SK-N-SH (cell line): ENCODE measurements around the gene AUTS2. TPM values are rescaled to one million over a fixed set of nuclear protein-coding genes. Genes with fewer than 3 reads are reported as not detected.

ENCODE experiments used
- CTCF ChIA-PET: fragments of 300-600, 350-600 bp; formaldehyde crosslinking; extraction: SDS; loops from one replicate; lab custom pipeline; 2021; lab: Yijun Ruan, JAX
- POLR2A ChIA-PET: fragments of 350-600 bp; sonication (Branson Sonifier 250); formaldehyde crosslinking; extraction: SDS; loops from one replicate; lab custom pipeline; 2020; ENCODE audit warnings: antibody characterized with exemption, inconsistent platforms; lab: Yijun Ruan, JAX
- DNase-seq: peaks from one replicate; pipeline ENCODE4 v3.0.0; 2012
- H2AFZ ChIP-seq: fragments of 200-600 bp; sonication (generic); 2 replicates; pipeline ENCODE4 v1.8.1; 2016; ENCODE audit warnings: antibody characterized with exemption, mild to moderate bottlenecking, low read depth
- H3F3A ChIP-seq: fragments of 200-600 bp; sonication (generic); replicated peaks from 2 replicates; pipeline ENCODE3; 2016; ENCODE audit warnings: antibody characterized with exemption, mild to moderate bottlenecking; ENCODE audit not compliant: insufficient read depth
- H3K27ac ChIP-seq, 2 experiments: fragments of 200-500 bp in 1 of 2; fragments of 200-600 bp in 1 of 2; sonication (Bioruptor generic) in 1 of 2; sonication (generic), shearing (Covaris generic) in 1 of 2; 2 replicates each; pipeline versions ENCODE4 v1.5.1 to v1.6.1; 2014 to 2016; ENCODE audit warnings: low read depth in 2 of 2, inconsistent platforms in 1 of 2, low read length in 1 of 2, mild to moderate bottlenecking in 1 of 2, mixed read lengths in 1 of 2
- H3K27me3 ChIP-seq: fragments of 200-600 bp; sonication (generic), shearing (Covaris generic); 2 replicates; pipeline ENCODE4 v1.6.1; 2016; ENCODE audit warnings: mixed run types; ENCODE audit not compliant: insufficient read depth
- H3K36me3 ChIP-seq, 2 experiments: fragments of 200-500 bp in 1 of 2; fragments of 200-600 bp in 1 of 2; sonication (Bioruptor generic) in 1 of 2; sonication (generic) in 1 of 2; replicated peaks in 1 of 2; 2 replicates each; pipeline versions ENCODE3 to v1.5.1; 2014 to 2016; ENCODE audit warnings: low read length in 1 of 2, mild to moderate bottlenecking in 1 of 2; ENCODE audit not compliant: insufficient read depth in 2 of 2, control insufficient read depth in 1 of 2
- H3K4me1 ChIP-seq, 2 experiments: fragments of 200-500 bp in 1 of 2; fragments of 200-600 bp in 1 of 2; sonication (Bioruptor generic) in 1 of 2; sonication (generic), shearing (Covaris generic) in 1 of 2; 2 replicates each; pipeline versions ENCODE4 v1.5.1 to v1.6.1; 2014 to 2016; ENCODE audit warnings: low read depth in 1 of 2, low read length in 1 of 2, mixed run types in 1 of 2; ENCODE audit not compliant: insufficient read depth in 2 of 2, control insufficient read depth in 1 of 2
- H3K4me2 ChIP-seq: fragments of 200-600 bp; sonication (generic), shearing (Covaris generic); 2 replicates; pipeline ENCODE4 v1.6.1; 2017; ENCODE audit warnings: mixed run types
- H3K4me3 ChIP-seq, 2 experiments: fragments of 200-500 bp in 1 of 2; fragments of 200-600 bp in 1 of 2; sonication (Bioruptor generic) in 1 of 2; sonication (generic), shearing (Covaris generic) in 1 of 2; 2 replicates each; pipeline versions ENCODE4 v1.5.1 to v1.8.1; 2014 to 2016; ENCODE audit warnings: low read depth in 2 of 2, inconsistent platforms in 1 of 2, low read length in 1 of 2, mild to moderate bottlenecking in 1 of 2, mixed read lengths in 1 of 2, moderate library complexity in 1 of 2
- H3K79me2 ChIP-seq: fragments of 200-600 bp; sonication (generic); 2 replicates; pipeline ENCODE4 v1.8.1; 2017; ENCODE audit warnings: mild to moderate bottlenecking; ENCODE audit not compliant: insufficient read depth
- H3K9ac ChIP-seq: fragments of 200-600 bp; sonication (generic); 2 replicates; pipeline ENCODE4 v1.6.1; 2017; ENCODE audit warnings: mixed run types
- H3K9me2 ChIP-seq: fragments of 200-600 bp; sonication (generic); 2 replicates; pipeline ENCODE4 v1.6.1; 2017; ENCODE audit warnings: mixed run types
- H3K9me3 ChIP-seq: fragments of 200-600 bp; sonication (generic); 2 replicates; pipeline ENCODE4 v1.6.1; 2017; ENCODE audit warnings: mixed run types, mild to moderate bottlenecking, moderate library complexity
- H4K20me1 ChIP-seq: fragments of 200-600 bp; sonication (generic); 2 replicates; pipeline ENCODE4 v1.6.1; 2017; ENCODE audit warnings: mild to moderate bottlenecking, mixed run types; ENCODE audit not compliant: insufficient read depth
- CHD2 ChIP-seq: fragments of 150-350 bp; IDR thresholded peaks from 2 replicates; pipeline ENCODE4 v1.6.1; 2018; ENCODE audit warnings: low read length; ENCODE audit not compliant: partially characterized antibody
- ELF1 ChIP-seq: IDR thresholded peaks from 2 replicates; pipeline ENCODE4 v1.4.0; 2012
- EP300 ChIP-seq, 2 experiments: IDR thresholded peaks; 2 replicates each; pipeline versions ENCODE4 v1.4.0 to v1.6.1; 2012; ENCODE audit warnings: borderline replicate concordance in 1 of 2, low read depth in 1 of 2, low read length in 1 of 2
- EZH2phosphoT487 ChIP-seq: fragments of 200-600 bp; sonication (generic); IDR thresholded peaks from 2 replicates; pipeline ENCODE4 v1.6.1; 2017; ENCODE audit warnings: low read depth, mixed run types, mild to moderate bottlenecking, antibody characterized with exemption, moderate library complexity, borderline replicate concordance
- FOXM1 ChIP-seq: IDR thresholded peaks from 2 replicates; pipeline ENCODE4 v1.4.0; 2012; ENCODE audit warnings: low read depth, mild to moderate bottlenecking
- GABPA ChIP-seq: IDR thresholded peaks from 2 replicates; pipeline ENCODE4 v1.4.0; 2012; ENCODE audit warnings: low read depth, mild to moderate bottlenecking
- MXI1 ChIP-seq: IDR thresholded peaks from 2 replicates; pipeline ENCODE4 v1.6.1; 2012; ENCODE audit warnings: mild to moderate bottlenecking, low read depth, low read length, improper control_type of control experiment
- NRF1 ChIP-seq: IDR thresholded peaks from 2 replicates; pipeline ENCODE4 v1.6.1; 2012; ENCODE audit warnings: low read depth, mild to moderate bottlenecking, low read length
- POLR2AphosphoS5 ChIP-seq: IDR thresholded peaks from 2 replicates; pipeline ENCODE4 v1.6.1; 2012; ENCODE audit warnings: low read depth, low read length
- RAD21 ChIP-seq: IDR thresholded peaks from 2 replicates; pipeline ENCODE4 v1.6.1; 2012; ENCODE audit warnings: mild to moderate bottlenecking, low read length
- RCOR1 ChIP-seq: fragments of 150-350 bp; IDR thresholded peaks from 2 replicates; pipeline ENCODE4 v1.6.1; 2017; ENCODE audit warnings: antibody characterized with exemption, low read length
- SIN3A ChIP-seq: IDR thresholded peaks from 2 replicates; pipeline ENCODE4 v1.6.1; 2012; ENCODE audit warnings: low read depth, mild to moderate bottlenecking, low read length, moderate library complexity, borderline replicate concordance
- SMC3 ChIP-seq: IDR thresholded peaks from 2 replicates; pipeline ENCODE4 v1.6.1; 2012; ENCODE audit warnings: low read depth, low read length, improper control_type of control experiment
- TAF1 ChIP-seq: IDR thresholded peaks from 2 replicates; pipeline ENCODE4 v1.6.1; 2012; ENCODE audit warnings: low read depth, mild to moderate bottlenecking, low read length, moderate library complexity, borderline replicate concordance
- TCF12 ChIP-seq: IDR thresholded peaks from 2 replicates; pipeline ENCODE4 v1.4.0; 2012
- TEAD4 ChIP-seq: IDR thresholded peaks from 2 replicates; pipeline ENCODE4 v1.4.0; 2012; ENCODE audit warnings: mild to moderate bottlenecking, borderline replicate concordance; ENCODE audit not compliant: insufficient read depth
- WGBS: methylation state at CpG from one replicate; pipeline ENCODE4 v1.1.6; 2017; ENCODE audit warnings: low lambda C conversion rate; 5-methylcytosine and 5-hydroxymethylcytosine counted together
- polyA plus RNA-seq, 3 experiments: library from polyadenylated mRNA; depleted of rRNA; stranded (reverse); fragments of >200 nt; gene quantifications; 2 replicates each; pipeline ENCODE4 v1.2.3, GENCODE V29; 2012
- TF ChIP-seq, protein P1 (sequence below): fragments of 200-600 bp; sonication (generic); IDR thresholded peaks from 2 replicates; pipeline ENCODE4 v1.6.1; 2017; ENCODE audit warnings: antibody characterized with exemption, mild to moderate bottlenecking, moderate library complexity
- TF ChIP-seq, protein P2 (sequence below): IDR thresholded peaks from 2 replicates; pipeline ENCODE4 v1.4.0; 2012; ENCODE audit warnings: low read depth
- TF ChIP-seq, protein P3 (sequence below): IDR thresholded peaks from 2 replicates; pipeline ENCODE4 v1.4.0; 2012; ENCODE audit warnings: low read depth, borderline replicate concordance
- TF ChIP-seq, protein P4 (sequence below): fragments of 150-350 bp; IDR thresholded peaks from 2 replicates; pipeline ENCODE4 v1.6.1; 2016; ENCODE audit warnings: mild to moderate bottlenecking, low read depth, low read length

The AUTS2 gene
- polyA plus RNA-seq, 1 of the 3 experiments (the other 2 are of a cell fraction) = 15.6 TPM

DNA sequence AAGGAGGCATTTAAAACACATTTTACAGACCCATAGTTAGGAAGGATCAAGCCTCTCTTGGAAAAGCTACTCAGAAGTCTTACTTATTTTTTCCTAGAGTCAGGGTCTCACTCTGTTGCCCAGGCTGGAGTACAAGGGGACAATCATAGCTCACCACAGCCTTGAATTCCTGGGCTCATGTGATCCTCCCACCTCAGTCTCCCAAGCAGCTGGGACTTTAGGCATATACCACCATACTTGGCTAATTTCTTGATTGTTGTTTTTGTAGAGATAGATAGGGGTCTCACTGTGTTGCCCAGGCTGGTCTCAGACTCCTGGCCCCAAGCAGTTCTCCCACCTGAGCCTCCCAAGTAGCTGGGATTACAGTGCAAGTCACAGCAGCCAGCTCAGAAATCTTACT is 1179.0 kb downstream of the AUTS2 start (continued):
- TF ChIP-seq GABPA = no peak

DNA sequence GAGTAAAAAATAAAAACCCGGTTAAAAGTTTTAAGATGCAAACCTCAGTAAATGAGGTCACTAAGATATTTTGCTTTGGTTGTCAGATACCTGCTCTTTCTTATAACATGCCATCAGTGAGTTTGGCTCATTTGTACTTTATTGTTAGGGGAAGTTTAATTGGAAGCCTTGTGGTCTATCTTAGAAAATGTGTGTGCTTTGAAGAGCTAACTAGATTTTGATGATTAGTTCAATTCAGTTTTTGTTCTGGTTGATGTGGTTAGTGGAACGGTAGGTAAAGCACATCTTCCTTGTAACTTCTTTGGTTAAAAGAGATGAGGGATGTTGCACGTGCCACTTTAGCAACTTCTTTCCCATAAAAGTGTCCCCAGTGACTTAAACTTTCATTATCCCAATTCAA is 1180.3 kb downstream of the AUTS2 start:
- Histone ChIP-seq H3K9me3 (no peaks in the 10 kb centered on the region), H3K79me2 (0 out of 2 replicates have a peak, but pooled peaks cover 4% of the 10 kb centered on the region), H3K4me2 (no peak overlapping the region), H3K27ac (no peak overlapping the region), H4K20me1 (no peaks in the 10 kb centered on the region), H3K4me1 (peaks cover 0 to 17% of the 10 kb centered on the region in 2 experiments; a peak in 2 of 4 replicates), H2AFZ (no peak overlapping the region), H3F3A (peaks cover 5% of the 10 kb centered on the region), H3K4me3 (no peak overlapping the region), H3K9me2 (no peaks in the 10 kb centered on the region), H3K9ac (no peak overlapping the region), H3K36me3 (peaks cover 83 to 84% of the 10 kb centered on the region in 2 experiments), H3K27me3 (no peaks in the 10 kb centered on the region)
- 89% methylated on average over 3 of the region's 3 CpGs for WGBS
- TF ChIP-seq, protein P1, sequence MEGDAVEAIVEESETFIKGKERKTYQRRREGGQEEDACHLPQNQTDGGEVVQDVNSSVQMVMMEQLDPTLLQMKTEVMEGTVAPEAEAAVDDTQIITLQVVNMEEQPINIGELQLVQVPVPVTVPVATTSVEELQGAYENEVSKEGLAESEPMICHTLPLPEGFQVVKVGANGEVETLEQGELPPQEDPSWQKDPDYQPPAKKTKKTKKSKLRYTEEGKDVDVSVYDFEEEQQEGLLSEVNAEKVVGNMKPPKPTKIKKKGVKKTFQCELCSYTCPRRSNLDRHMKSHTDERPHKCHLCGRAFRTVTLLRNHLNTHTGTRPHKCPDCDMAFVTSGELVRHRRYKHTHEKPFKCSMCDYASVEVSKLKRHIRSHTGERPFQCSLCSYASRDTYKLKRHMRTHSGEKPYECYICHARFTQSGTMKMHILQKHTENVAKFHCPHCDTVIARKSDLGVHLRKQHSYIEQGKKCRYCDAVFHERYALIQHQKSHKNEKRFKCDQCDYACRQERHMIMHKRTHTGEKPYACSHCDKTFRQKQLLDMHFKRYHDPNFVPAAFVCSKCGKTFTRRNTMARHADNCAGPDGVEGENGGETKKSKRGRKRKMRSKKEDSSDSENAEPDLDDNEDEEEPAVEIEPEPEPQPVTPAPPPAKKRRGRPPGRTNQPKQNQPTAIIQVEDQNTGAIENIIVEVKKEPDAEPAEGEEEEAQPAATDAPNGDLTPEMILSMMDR = no peak
- TF ChIP-seq, protein P2, sequence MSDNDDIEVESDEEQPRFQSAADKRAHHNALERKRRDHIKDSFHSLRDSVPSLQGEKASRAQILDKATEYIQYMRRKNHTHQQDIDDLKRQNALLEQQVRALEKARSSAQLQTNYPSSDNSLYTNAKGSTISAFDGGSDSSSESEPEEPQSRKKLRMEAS = no peak
- TF ChIP-seq, protein P3, sequence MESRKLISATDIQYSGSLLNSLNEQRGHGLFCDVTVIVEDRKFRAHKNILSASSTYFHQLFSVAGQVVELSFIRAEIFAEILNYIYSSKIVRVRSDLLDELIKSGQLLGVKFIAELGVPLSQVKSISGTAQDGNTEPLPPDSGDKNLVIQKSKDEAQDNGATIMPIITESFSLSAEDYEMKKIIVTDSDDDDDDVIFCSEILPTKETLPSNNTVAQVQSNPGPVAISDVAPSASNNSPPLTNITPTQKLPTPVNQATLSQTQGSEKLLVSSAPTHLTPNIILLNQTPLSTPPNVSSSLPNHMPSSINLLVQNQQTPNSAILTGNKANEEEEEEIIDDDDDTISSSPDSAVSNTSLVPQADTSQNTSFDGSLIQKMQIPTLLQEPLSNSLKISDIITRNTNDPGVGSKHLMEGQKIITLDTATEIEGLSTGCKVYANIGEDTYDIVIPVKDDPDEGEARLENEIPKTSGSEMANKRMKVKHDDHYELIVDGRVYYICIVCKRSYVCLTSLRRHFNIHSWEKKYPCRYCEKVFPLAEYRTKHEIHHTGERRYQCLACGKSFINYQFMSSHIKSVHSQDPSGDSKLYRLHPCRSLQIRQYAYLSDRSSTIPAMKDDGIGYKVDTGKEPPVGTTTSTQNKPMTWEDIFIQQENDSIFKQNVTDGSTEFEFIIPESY = no peak
- TF ChIP-seq RCOR1 (no peak), TEAD4 (no peak), TAF1 (no peak), POLR2AphosphoS5 (no peak), SIN3A (no peak), MXI1 (no peak), ELF1 (no peak), FOXM1 (no peak), CHD2 (no peak), EZH2phosphoT487 (no peak), EP300 (IDR thresholded peaks at IDR 0.05; ENCODE audit: borderline replicate concordance in 1 of 2, low read depth in 1 of 2, low read length in 1 of 2) (no peak), TCF12 (no peak), NRF1 (no peak), RAD21 (no peak), SMC3 (no peak)
- TF ChIP-seq, protein P4, sequence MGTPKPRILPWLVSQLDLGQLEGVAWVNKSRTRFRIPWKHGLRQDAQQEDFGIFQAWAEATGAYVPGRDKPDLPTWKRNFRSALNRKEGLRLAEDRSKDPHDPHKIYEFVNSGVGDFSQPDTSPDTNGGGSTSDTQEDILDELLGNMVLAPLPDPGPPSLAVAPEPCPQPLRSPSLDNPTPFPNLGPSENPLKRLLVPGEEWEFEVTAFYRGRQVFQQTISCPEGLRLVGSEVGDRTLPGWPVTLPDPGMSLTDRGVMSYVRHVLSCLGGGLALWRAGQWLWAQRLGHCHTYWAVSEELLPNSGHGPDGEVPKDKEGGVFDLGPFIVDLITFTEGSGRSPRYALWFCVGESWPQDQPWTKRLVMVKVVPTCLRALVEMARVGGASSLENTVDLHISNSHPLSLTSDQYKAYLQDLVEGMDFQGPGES = no peak
- ChIA-PET CTCF (no interaction called here), POLR2A (no interaction called here)
- DNase-seq = no peak
